HAP-1 (cell line): ENCODE data around the gene TBATA.

ENCODE experiments used
- DNase-seq, 2 experiments: peaks; one replicate each; pipeline ENCODE4 v3.0.0-alpha.2; 2016 to 2020; ENCODE audit warnings: low spot score in 2 of 2
- H3K27me3 ChIP-seq: fragments of 250-450 bp; sonication (Bioruptor Pico); 2 replicates; pipeline ENCODE4 v1.5.1; 2020; ENCODE audit warnings: low read depth, mild to moderate bottlenecking, moderate library complexity
- H3K36me3 ChIP-seq: fragments of 250-450 bp; sonication (Bioruptor Pico); replicated peaks from 2 replicates; pipeline ENCODE4 v1.5.1; 2020; ENCODE audit warnings: mild to moderate bottlenecking
- H3K4me1 ChIP-seq: fragments of 250-450 bp; sonication (Bioruptor Pico); 2 replicates; pipeline ENCODE4 v1.5.1; 2020; ENCODE audit warnings: mild to moderate bottlenecking
- H3K4me3 ChIP-seq: fragments of 250-450 bp; sonication (Bioruptor Pico); 2 replicates; pipeline ENCODE4 v1.5.1; 2020; ENCODE audit warnings: mild to moderate bottlenecking, moderate library complexity
- H3K9me3 ChIP-seq: fragments of 250-450 bp; sonication (Bioruptor Pico); 2 replicates; pipeline ENCODE4 v1.5.1; 2020; ENCODE audit warnings: mild to moderate bottlenecking, moderate library complexity
- in situ Hi-C: fragments of 300-500 bp; cut with MboI; formaldehyde crosslinking; loops from 3 replicates; pipeline ENCODE4 v1.14.3; 2020; ENCODE audit warnings: low sequenced_read_pairs, inconsistent platforms, mixed read lengths

TBATA gene

GRCh38 chr10:70744617-70745143 is 40.5 kb downstream of the TBATA start:
- Histone ChIP-seq H3K36me3 (no peaks in the 10 kb centered on the region), H3K4me1 (no peaks in the 10 kb centered on the region), H3K9me3 (no peaks in the 10 kb centered on the region), H3K27me3 (no peaks in the 10 kb centered on the region), H3K4me3 (no peak overlapping the region)
- DNase-seq = no peak
- in situ Hi-C loops = no loop called here

GRCh38 chr10:70743879-70744278 is 41.3 kb downstream of the TBATA start:
- Histone ChIP-seq H3K4me1 (no peaks in the 10 kb centered on the region), H3K9me3 (no peaks in the 10 kb centered on the region), H3K4me3 (no peak overlapping the region), H3K27me3 (no peaks in the 10 kb centered on the region), H3K36me3 (no peaks in the 10 kb centered on the region)
- in situ Hi-C loops = no loop called here
- no peak for DNase-seq

DNA sequence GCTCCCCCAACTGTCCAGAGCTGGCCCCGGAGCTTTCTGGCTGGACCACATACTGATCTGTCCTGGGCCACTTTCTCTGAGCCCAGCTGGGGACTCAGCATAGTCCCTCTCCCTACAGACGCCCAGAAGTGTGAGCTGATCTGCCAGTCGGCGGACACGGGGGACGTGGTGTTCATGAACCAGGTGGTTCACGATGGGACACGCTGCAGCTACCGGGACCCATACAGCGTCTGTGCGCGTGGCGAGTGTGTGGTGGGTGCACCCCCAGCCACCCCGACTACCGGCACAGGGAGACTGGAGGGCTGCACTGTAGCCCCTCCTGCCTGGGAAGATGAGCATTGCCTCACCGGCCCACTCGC is 41.8 kb downstream of the TBATA start:
- Histone ChIP-seq H3K9me3 (no peaks in the 10 kb centered on the region), H3K4me3 (no peak overlapping the region), H3K4me1 (no peaks in the 10 kb centered on the region), H3K36me3 (no peaks in the 10 kb centered on the region), H3K27me3 (no peaks in the 10 kb centered on the region)
- in situ Hi-C loops = no loop called here
- DNase-seq = no peak

DNA sequence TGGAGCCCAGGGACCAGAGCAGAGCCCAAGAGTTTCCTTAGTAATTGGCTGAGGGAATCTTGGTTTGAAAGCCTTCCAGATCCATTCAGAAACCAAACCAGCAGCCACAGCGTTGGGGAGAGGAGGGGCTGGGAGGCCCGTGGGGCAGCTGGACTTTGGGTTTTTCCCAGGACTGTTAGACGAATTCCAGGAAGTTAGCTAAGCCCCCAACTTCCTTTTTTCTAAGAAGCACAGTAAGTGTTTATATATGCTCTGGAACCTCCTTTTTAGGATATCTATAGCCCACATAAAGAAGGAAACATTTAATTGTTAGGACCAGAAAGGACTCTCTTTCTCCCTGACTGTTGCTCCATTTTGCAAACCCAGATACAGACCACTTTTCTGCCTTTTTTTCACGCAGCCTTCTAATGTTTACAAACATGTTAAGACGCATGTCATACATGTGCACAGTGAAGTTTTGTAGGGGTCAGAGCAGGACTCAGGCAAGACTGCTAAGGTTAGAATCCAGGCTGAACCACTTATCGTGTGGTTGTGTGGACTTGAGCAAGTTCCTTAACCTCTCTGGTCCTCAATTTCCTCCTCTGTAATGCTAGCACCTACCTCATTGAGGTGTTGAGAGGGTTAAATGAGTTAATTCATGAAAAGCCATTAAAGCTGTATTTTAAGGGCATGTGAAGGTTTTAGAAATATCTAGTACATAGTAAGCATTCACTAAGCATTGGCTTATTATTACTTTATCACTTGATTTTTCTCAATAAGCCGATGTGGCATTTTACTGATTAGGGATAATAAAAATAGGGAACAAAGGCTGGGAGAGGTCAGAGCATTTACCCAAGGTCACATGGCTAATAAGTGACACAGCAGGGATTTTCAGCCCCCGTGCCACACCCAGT is 42.4 kb downstream of the TBATA start:
- no peak overlapping the region for H3K4me3 ChIP-seq
- no peaks in the 10 kb centered on the region for H3K27me3 ChIP-seq
- no peaks in the 10 kb centered on the region for H3K9me3 ChIP-seq
- no peak for DNase-seq
- in situ Hi-C loops = no loop called here
- no peaks in the 10 kb centered on the region for H3K4me1 ChIP-seq
- H3K36me3 ChIP-seq = no peaks in the 10 kb centered on the region

DNA sequence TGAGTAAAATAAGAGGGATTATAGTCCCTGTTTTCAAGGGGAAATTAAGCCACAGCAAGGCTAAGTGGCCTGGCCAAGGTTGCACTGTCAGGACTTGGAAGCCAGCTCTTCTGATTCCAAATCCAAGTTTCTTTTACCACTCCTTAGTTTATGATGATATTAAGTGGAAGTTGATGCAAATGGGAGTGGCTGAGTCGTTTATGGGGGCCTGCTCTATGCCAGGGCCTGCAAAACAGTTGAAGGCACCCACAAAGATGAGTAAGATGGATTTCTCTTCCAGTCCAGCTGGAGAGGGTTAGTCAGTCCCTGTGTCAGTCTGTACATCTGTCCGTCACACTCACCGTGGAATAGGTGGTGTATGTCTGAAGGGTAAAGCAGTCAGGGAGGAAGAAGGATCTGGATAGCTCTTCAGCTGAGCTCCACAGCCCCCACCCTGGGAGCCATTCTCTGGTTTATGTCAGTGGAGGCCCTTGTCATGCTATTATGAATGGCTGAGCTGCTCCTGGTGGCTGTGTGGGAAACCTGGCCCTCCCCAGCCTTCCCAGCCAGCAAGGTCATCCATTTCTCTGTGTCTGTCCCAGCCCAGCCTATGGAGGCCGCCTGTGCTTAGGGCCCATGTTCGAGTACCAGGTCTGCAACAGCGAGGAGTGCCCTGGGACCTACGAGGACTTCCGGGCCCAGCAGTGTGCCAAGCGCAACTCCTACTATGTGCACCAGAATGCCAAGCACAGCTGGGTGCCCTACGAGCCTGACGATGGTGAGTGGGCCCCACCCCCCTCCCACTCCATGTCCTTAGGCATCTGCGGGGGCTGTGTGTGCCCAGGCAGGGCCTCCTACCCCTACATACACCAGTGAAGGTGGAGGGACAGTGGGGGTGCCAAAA is 44.5 kb downstream of the TBATA start:
- no peaks in the 10 kb centered on the region for H3K4me1 ChIP-seq
- H3K27me3 ChIP-seq = no peaks in the 10 kb centered on the region
- no peak for DNase-seq
- no peaks in the 10 kb centered on the region for H3K36me3 ChIP-seq
- H3K4me3 ChIP-seq = no peak overlapping the region
- no peaks in the 10 kb centered on the region for H3K9me3 ChIP-seq
- in situ Hi-C loops = no loop called here

GRCh38 chr10:70738761-70739121 is 46.4 kb downstream of the TBATA start:
- no peaks in the 10 kb centered on the region for H3K9me3 ChIP-seq
- no peak for DNase-seq
- H3K4me3 ChIP-seq = no peak overlapping the region
- no peaks in the 10 kb centered on the region for H3K27me3 ChIP-seq
- in situ Hi-C loops = no loop called here
- H3K4me1 ChIP-seq = no peaks in the 10 kb centered on the region
- no peaks in the 10 kb centered on the region for H3K36me3 ChIP-seq

DNA sequence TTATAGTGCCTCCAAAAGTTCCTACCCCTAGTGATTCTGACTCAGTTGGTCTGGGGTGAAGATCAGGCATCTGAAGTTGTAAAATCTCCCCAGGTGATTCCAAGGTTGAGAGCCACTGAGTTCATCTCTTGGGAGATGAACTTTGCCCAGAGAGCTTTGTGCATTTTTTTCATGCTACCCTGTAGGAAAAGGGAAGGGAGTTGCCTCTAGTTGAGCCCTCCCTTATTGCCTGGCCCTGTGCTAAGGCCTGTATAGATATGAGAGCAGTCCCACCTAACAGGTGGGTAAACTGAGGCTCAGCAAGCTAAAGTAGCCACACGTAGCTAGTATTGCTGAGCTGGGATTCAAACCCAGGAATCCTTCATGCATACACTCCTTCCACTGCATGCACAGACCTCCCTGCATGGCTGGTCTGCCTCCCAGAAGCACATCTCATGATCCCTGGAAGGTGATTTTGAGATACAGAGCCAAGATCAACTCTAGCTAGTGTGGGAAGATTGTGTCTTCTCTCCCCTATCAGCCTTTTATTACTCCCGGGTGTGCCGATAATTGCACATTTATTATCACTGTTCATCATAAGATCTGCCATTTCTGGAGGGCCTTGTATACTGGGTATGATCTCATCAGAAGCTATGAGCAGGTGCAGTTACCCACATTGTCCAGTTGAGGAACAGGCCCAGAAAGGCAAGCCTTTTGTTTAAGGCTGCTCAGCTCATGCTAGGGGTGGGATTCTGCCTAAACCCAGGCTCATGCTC is 47.0 kb downstream of the TBATA start:
- no peaks in the 10 kb centered on the region for H3K36me3 ChIP-seq
- in situ Hi-C loops = no loop called here
- no peaks in the 10 kb centered on the region for H3K9me3 ChIP-seq
- no peak for DNase-seq
- H3K4me1 ChIP-seq = no peaks in the 10 kb centered on the region
- H3K27me3 ChIP-seq = no peaks in the 10 kb centered on the region
- no peak overlapping the region for H3K4me3 ChIP-seq

DNA sequence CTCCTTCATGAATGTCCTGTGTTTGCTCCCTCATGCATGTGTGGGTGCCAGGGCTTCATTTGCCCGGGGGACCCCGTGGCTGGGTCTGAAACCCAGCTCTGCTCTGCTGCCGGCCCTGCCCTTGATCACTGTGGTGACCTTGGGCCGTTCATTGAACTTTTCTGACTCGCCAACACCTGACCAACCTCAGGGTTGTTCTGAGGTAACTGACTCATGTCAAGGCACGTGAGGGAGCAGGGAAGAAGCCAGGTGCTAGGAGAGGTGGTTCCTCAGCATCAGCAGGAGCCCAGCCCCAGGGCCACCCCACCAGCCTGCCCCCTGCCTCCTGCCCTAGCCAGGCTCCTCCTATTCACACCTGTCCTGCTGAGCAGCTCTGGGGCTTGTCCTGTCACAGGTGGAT is 47.9 kb downstream of the TBATA start:
- Histone ChIP-seq H3K36me3 (no peaks in the 10 kb centered on the region), H3K27me3 (no peaks in the 10 kb centered on the region), H3K9me3 (no peaks in the 10 kb centered on the region), H3K4me3 (no peak overlapping the region), H3K4me1 (no peaks in the 10 kb centered on the region)
- in situ Hi-C loops = no loop called here
- no peak for DNase-seq

- Histone ChIP-seq H3K9me3 (no peaks in the 10 kb centered on the region), H3K36me3 (no peaks in the 10 kb centered on the region), H3K27me3 (no peaks in the 10 kb centered on the region), H3K4me3 (no peak overlapping the region), H3K4me1 (no peaks in the 10 kb centered on the region)
- in situ Hi-C loops = no loop called here
- DNase-seq = no peak
These were observed 48.7 kb downstream of the TBATA start for GRCh38 chr10:70736525-70736924.

DNA sequence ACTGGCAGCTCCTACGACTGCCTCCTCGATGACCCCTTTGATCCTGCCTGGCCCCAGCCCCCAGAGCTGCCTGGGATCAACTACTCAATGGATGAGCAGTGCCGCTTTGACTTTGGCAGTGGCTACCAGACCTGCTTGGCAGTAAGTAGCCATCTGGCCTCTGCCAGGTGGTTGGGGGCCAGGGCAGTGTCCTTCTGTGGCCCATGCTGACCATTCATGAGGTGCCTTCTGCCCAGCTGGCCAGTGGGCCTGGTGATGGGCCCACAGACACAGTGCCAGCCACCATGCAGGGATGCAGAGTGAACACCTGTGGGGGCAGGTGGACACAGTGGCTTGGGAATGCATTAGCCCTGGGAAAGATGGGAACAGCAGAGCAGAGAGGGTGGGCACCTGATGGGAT is 50.0 kb downstream of the TBATA start:
- no peaks in the 10 kb centered on the region for H3K9me3 ChIP-seq
- no peaks in the 10 kb centered on the region for H3K4me1 ChIP-seq
- in situ Hi-C loops = no loop called here
- DNase-seq = no peak
- no peaks in the 10 kb centered on the region for H3K36me3 ChIP-seq
- H3K4me3 ChIP-seq = no peak overlapping the region
- H3K27me3 ChIP-seq = no peaks in the 10 kb centered on the region

DNA sequence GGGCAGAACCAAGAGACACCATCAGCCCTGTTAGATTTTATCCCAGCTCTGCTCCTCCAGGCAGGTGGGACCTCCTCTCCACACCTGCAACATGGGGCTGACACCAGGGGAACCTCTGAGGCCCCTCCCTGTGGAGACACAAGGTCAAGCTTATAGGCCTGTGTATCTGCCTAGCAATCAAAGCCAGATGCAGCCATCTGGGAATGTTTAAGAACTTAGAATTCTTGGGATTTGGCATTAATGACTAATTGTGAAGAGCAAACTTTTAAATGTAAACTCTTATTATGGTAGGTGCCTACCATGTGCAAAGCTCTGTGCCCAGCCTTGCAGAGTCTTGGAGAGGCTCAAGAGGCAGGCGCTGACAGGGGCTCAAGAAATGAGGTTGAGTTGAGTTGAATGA is 52.1 kb downstream of the TBATA start:
- no peak for DNase-seq
- no peaks in the 10 kb centered on the region for H3K27me3 ChIP-seq
- no peaks in the 10 kb centered on the region for H3K4me1 ChIP-seq
- H3K4me3 ChIP-seq = no peak overlapping the region
- in situ Hi-C loops = no loop called here
- no peaks in the 10 kb centered on the region for H3K9me3 ChIP-seq
- no peaks in the 10 kb centered on the region for H3K36me3 ChIP-seq

DNA sequence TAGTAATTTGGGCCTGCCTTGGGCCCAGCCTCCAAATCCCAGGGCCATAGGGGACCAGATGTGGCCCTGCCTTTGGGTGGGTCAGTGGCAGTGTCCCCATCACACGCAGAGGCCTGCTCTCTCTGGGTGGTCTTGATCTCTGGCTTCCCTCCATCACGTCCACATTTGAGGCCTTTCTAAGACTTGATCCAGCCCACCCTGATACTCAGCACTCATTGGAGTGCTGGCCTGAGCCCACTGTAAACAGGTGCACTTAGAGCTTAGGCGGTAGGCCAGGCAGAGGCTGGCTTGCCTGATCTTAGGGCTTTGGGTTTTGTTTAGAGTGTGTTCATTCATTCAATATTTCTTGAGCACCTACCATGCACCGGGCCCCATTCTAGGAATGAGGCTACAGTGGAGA is 52.6 kb downstream of the TBATA start:
- Histone ChIP-seq H3K9me3 (no peaks in the 10 kb centered on the region), H3K27me3 (no peaks in the 10 kb centered on the region), H3K36me3 (no peaks in the 10 kb centered on the region), H3K4me3 (no peak overlapping the region), H3K4me1 (no peaks in the 10 kb centered on the region)
- in situ Hi-C loops = no loop called here
- DNase-seq = no peak

DNA sequence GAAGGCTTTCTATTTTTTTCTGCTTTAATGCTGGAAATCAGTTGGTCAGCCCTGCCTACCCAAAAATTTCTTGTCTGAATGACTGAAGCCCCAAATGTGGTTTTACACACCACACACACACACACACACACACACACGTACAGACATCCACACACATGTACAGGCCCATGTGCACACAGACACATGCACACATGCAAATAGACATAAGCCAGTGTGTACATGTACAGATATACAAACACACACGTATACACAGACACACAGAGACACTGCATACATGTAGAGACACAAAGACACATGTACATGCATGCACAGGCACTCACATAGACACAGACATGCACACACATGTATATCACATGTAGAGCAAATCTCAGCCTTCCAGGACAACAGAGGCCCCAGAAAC is 54.2 kb downstream of the TBATA start:
- no peaks in the 10 kb centered on the region for H3K27me3 ChIP-seq
- H3K4me1 ChIP-seq = no peaks in the 10 kb centered on the region
- H3K4me3 ChIP-seq = no peak overlapping the region
- H3K9me3 ChIP-seq = no peaks in the 10 kb centered on the region
- in situ Hi-C loops = no loop called here
- DNase-seq = no peak
- no peaks in the 10 kb centered on the region for H3K36me3 ChIP-seq
